Measurements from ENCODE around the gene E2F6.

DNA sequence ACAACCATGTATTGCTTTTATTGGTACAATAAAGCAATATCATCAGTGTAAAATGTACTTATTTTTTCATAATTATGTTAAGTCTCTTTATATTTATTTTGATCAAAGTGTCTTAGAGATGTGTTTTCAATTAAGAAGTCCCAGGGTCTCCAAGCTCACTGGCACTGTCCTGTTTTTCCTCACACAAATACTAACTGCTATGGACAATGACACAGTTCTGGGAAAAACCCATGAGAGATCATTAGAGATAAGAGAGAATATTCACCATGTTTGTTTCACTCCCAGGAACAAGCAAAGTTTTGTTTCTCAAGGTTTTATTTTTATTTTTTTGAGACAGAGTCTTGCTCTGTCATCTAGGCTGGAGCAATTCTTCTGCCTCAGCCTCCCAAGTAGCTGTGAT is 38.7 kb downstream of the E2F6 start:
- TF ChIP-seq, protein P1, sequence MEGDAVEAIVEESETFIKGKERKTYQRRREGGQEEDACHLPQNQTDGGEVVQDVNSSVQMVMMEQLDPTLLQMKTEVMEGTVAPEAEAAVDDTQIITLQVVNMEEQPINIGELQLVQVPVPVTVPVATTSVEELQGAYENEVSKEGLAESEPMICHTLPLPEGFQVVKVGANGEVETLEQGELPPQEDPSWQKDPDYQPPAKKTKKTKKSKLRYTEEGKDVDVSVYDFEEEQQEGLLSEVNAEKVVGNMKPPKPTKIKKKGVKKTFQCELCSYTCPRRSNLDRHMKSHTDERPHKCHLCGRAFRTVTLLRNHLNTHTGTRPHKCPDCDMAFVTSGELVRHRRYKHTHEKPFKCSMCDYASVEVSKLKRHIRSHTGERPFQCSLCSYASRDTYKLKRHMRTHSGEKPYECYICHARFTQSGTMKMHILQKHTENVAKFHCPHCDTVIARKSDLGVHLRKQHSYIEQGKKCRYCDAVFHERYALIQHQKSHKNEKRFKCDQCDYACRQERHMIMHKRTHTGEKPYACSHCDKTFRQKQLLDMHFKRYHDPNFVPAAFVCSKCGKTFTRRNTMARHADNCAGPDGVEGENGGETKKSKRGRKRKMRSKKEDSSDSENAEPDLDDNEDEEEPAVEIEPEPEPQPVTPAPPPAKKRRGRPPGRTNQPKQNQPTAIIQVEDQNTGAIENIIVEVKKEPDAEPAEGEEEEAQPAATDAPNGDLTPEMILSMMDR (tag by site-specific recombination; IDR thresholded peaks at IDR 0.05): no peak
- TF ChIP-seq ZNF274 (IDR thresholded peaks at IDR 0.05; ENCODE audit: low read length) (no peak), ZNF274 (tag by site-specific recombination; IDR thresholded peaks at IDR 0.05; ENCODE audit: borderline replicate concordance) (no peak), ZNF24 (tag by site-specific recombination; IDR thresholded peaks at IDR 0.05) (no peak), ZNF549 (tag by site-specific recombination; IDR thresholded peaks at IDR 0.05) (no peak), ZFHX2 (tag by site-specific recombination; conservative IDR thresholded peaks at IDR 0.05) (no peak), ZNF10 (tag by site-specific recombination; IDR thresholded peaks at IDR 0.05) (no peak), GFI1B (tag by site-specific recombination; IDR thresholded peaks at IDR 0.05) (no peak), ZNF394 (tag by site-specific recombination; IDR thresholded peaks at IDR 0.05; ENCODE audit: borderline replicate concordance) (no peak)
- TF ChIP-seq, protein P2, sequence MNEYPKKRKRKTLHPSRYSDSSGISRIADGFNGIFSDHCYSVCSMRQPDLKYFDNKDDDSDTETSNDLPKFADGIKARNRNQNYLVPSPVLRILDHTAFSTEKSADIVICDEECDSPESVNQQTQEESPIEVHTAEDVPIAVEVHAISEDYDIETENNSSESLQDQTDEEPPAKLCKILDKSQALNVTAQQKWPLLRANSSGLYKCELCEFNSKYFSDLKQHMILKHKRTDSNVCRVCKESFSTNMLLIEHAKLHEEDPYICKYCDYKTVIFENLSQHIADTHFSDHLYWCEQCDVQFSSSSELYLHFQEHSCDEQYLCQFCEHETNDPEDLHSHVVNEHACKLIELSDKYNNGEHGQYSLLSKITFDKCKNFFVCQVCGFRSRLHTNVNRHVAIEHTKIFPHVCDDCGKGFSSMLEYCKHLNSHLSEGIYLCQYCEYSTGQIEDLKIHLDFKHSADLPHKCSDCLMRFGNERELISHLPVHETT (tag by site-specific recombination; IDR thresholded peaks at IDR 0.05): no peak

Data from HEK293 (cell line).